C4-2B (cell line): Measurements from ENCODE around the gene ATF7.
A peak's percentile ranks its signal among the peaks of the same experiment; 100 is the strongest.

Experiments used
- H3K27ac ChIP-seq: fragments of 450-650 bp; 2 replicates; pipeline ENCODE4 v1.5.1; 2017
- ZFX ChIP-seq: fragments of 450-650 bp; IDR thresholded peaks from 2 replicates; pipeline ENCODE4 v1.6.1; 2017
- TF ChIP-seq, protein P1 (sequence below): fragments of 450-650 bp; conservative IDR thresholded peaks from 2 replicates; pipeline ENCODE4 v1.5.1; 2017; ENCODE audit warnings: mild to moderate bottlenecking

Gene ATF7

DNA sequence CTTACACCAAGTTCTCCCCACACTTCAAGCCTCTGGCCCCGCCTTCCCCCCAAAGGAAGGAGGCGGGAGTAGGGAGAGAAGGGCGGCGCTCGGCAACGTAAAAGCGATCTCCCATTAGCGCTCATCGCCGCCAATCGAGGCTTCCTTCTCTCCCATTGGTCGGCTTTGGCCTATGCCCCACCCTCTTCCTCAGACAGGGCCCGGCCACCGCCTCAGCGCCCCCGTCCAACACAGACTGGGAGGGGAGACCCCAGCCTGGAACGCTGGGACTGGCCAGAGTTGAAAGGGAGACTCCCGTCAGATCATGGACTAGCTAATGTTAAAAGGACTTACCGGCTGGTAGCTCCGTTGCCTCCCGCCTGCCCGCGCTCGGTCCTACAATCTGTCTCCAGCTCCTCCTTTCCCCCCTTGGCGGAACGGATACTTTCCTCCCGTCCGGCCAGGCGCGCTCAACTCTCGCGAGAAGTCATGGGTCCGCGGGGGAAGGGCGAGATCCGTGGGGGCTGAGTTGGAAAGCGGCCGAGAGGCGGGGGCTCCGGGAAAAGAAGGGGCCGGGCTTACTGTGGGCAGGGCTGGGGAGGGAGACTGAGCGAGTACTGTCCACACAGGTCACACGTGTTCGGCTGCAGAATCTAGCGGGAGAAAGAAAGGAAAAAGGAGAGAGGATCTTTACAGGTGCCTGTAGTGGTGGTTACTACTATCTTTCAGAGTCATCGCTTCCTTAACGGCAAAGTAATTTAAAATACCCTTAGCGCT lies at the start of gene ATF7:
ATF7 (minus strand) TSS at position 437 of the 756 bp plus-strand sequence. CDS start 25,382 bp downstream, outside the sequence.
- no peak; the same call in 1 of the 2 replicates for TF ChIP-seq ZFX
- TF ChIP-seq, protein P1, sequence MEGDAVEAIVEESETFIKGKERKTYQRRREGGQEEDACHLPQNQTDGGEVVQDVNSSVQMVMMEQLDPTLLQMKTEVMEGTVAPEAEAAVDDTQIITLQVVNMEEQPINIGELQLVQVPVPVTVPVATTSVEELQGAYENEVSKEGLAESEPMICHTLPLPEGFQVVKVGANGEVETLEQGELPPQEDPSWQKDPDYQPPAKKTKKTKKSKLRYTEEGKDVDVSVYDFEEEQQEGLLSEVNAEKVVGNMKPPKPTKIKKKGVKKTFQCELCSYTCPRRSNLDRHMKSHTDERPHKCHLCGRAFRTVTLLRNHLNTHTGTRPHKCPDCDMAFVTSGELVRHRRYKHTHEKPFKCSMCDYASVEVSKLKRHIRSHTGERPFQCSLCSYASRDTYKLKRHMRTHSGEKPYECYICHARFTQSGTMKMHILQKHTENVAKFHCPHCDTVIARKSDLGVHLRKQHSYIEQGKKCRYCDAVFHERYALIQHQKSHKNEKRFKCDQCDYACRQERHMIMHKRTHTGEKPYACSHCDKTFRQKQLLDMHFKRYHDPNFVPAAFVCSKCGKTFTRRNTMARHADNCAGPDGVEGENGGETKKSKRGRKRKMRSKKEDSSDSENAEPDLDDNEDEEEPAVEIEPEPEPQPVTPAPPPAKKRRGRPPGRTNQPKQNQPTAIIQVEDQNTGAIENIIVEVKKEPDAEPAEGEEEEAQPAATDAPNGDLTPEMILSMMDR = no peak
- peak within 1 kb of the TSS; percentile 78 for H3K27ac ChIP-seq

DNA sequence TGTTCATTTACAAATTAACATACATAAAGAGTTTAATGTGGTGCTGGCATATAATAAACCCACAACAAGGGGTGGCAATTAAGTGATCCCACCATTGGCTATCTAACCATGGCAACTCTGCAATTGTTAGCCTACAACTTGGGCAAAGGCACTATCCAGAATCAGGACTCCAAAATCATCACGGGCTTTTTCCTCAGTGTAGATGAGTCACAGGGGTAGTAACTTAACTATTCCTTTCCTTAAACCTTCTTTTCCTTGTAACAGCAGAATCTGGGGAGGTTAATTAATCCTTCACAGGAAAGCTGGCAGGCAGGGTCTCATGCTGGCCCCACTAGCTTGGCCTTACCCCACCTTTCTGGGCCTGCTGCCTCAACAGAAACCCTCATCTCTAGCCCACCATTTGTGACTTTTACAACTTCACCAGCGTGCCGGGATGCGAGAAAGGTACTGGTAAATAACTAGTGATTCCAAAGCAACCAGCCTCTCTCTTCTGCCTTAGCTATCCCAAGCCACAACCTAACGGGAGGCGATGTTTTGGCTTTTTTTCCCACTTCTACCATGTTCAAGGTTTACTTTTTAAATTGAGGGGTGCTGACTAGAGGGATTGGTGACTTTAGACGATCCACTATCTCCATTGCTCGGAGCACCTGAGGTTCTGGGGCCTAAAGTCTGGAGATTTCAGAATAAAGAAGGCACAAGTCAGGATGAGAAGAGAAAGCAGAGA lies 49.0 kb upstream of the ATF7 start:
- peak overlapping the region; percentile 91 for H3K27ac ChIP-seq
- no peak for TF ChIP-seq ZFX
- TF ChIP-seq, protein P1 = no peak

DNA sequence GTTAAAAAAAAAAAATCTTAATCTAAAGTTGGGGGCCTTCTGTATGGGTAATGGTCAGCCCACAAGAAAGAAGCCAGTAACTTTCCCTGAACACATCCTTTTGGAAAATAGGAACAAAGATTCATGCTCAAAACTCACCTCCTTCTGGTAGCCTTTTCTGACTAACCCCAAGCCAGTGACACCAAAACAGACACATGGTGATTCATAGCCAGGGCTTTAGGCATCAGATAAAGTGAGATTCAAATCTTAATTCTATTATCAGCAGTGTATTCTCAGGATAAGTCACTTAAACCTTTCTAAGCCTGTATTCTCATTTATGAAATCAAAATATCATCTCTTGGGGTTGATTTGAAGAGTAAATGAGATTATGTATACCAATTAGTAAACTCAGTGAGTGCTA lies 44.8 kb upstream of the ATF7 start:
- no peak for TF ChIP-seq ZFX
- TF ChIP-seq, protein P1 = no peak
- H3K27ac ChIP-seq = no peak overlapping the region

- TF ChIP-seq ZFX = no peak
- TF ChIP-seq, protein P1 = no peak
- no peak overlapping the region for H3K27ac ChIP-seq
Measured at GRCh38 chr12:53670308-53670707, 44.1 kb upstream of the ATF7 start.

DNA sequence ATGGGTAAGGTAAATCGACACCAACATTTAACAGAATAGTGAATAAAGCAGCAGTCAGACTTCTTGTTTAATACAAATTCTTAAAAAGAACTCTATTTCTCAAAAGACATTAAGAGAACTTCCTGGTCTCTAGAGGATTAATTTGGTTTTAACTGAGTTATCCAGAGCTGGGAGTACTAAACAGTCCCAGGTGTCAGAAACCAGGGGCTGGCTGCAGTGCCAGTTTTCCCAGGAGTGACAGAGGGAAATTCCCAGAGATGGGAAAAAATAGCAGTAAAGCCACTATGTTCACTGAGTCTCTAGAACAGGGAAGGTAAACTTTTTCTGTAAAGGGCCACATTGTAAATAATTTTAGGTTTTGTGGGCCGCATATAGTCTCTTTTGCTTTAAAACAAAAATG lies 40.9 kb upstream of the ATF7 start:
- H3K27ac ChIP-seq = no peak overlapping the region
- TF ChIP-seq, protein P1 = no peak
- no peak for TF ChIP-seq ZFX

GRCh38 chr12:53664936-53665335 lies 38.8 kb upstream of the ATF7 start:
- no peak for TF ChIP-seq ZFX
- TF ChIP-seq, protein P1 = no peak
- no peak overlapping the region for H3K27ac ChIP-seq

DNA sequence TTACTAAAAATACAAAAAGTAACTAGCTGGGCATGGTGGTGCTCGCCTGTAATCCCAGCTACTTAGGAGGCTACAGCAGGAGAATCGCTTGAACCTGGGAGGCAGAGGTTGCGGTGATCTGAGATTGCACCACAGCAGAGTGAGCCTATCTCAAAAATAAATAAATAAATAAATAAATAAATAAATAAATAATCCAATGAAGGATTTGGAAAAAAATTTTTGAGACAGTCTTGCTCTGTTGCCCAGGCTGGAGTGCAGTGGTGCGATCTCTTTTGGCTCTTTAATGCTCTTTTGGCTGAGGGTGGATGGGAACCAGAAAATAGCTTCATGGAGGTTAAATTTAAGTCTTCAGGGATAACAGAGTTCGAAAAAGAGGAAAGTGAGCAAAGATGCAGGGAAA lies 38.0 kb upstream of the ATF7 start:
- H3K27ac ChIP-seq = no peak overlapping the region
- no peak for TF ChIP-seq ZFX
- TF ChIP-seq, protein P1 = no peak
